IPS-18a (cell line): ENCODE data around the gene UBA52.

Experiments used
- H3K27ac ChIP-seq: one replicate; pipeline ENCODE4 v1.5.1; 2013; ENCODE audit warnings: low read length
- H3K27me3 ChIP-seq: one replicate; pipeline ENCODE4 v1.6.1; 2013; ENCODE audit warnings: mild to moderate bottlenecking, low read length; ENCODE audit not compliant: control insufficient read depth, insufficient read depth
- H3K36me3 ChIP-seq: one replicate; pipeline ENCODE4 v1.6.1; 2013; ENCODE audit warnings: low read depth, low read length; ENCODE audit not compliant: control insufficient read depth
- H3K4me1 ChIP-seq: one replicate; pipeline ENCODE4 v1.6.1; 2013; ENCODE audit warnings: low read depth, low read length; ENCODE audit not compliant: control insufficient read depth
- H3K4me3 ChIP-seq: one replicate; pipeline ENCODE4 v1.5.1; 2013; ENCODE audit warnings: low read length
- H3K9ac ChIP-seq: one replicate; pipeline ENCODE4 v1.6.1; 2013; ENCODE audit warnings: mild to moderate bottlenecking, low read length, moderate library complexity
- H3K9me3 ChIP-seq: one replicate; pipeline ENCODE4 v1.6.1; 2013; ENCODE audit warnings: low read depth, low read length; ENCODE audit not compliant: control insufficient read depth

UBA52 gene

GRCh38 chr19:18606281-18607225, 34.9 kb downstream of the UBA52 start, which contains the start of gene CRLF1:
Gene CRLF1 (minus strand): TSS chr19:18606799. CDS start chr19:18606656, 143 bp downstream.
- Histone ChIP-seq H3K27ac (no peak within 1 kb of the TSS), H3K9ac (no peak within 1 kb of the TSS), H3K4me3 (no peak within 1 kb of the TSS), H3K4me1 (peaks cover 30% of the 10 kb centered on the region), H3K36me3 (no peaks in the 10 kb centered on the region), H3K9me3 (no peaks in the 10 kb centered on the region), H3K27me3 (peaks cover 98% of the 10 kb centered on the region)

- Histone ChIP-seq H3K9me3 (no peaks in the 10 kb centered on the region), H3K36me3 (no peaks in the 10 kb centered on the region), H3K27ac (no peak overlapping the region), H3K4me3 (no peak overlapping the region), H3K4me1 (peaks cover 37% of the 10 kb centered on the region), H3K27me3 (peaks cover 98% of the 10 kb centered on the region), H3K9ac (no peak overlapping the region)
Measured at GRCh38 chr19:18607226-18608101, 35.8 kb downstream of the UBA52 start.

DNA sequence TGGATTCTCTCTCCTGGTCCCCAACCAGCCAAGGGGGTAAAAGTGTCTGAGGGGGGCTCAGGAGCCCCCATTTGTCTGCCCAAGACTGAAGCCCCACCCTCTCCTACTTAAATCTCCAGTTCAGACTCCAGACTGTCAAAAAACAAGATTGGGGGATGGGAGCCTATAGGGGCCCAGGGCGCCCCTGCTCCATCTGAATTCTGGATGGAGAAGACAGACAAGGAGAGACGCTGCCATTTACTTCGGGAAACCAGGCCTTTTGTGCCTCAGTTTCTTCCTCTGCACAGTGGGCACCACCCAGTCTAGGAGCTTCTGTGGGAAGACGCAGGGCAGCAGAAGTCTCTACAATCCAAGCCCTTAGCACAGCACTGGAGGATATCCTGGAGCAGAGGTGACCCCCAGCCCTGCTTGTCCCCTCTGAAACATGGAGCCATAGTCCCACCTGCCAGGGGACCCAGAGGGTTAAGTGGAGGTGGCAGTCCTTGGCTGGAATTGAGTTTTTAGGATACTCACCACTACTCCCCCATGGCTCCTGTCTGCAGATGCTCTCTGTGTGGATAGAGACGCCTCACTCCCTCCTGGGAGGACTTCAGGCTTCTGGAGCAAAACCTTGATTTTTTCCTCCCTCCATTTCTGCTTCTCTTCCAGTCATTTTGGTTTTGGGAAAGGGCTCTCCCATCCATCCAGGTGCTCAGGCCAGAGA, 36.6 kb downstream of the UBA52 start:
- Histone ChIP-seq H3K36me3 (no peaks in the 10 kb centered on the region), H3K4me3 (no peak overlapping the region), H3K9ac (no peak overlapping the region), H3K27me3 (peaks cover 98% of the 10 kb centered on the region), H3K27ac (no peak overlapping the region), H3K9me3 (no peaks in the 10 kb centered on the region), H3K4me1 (peaks cover 39% of the 10 kb centered on the region)

GRCh38 chr19:18608805-18609716, 37.4 kb downstream of the UBA52 start:
- Histone ChIP-seq H3K36me3 (no peaks in the 10 kb centered on the region), H3K9me3 (no peaks in the 10 kb centered on the region), H3K4me3 (no peak overlapping the region), H3K27me3 (peaks cover 98% of the 10 kb centered on the region), H3K27ac (no peak overlapping the region), H3K9ac (no peak overlapping the region), H3K4me1 (peaks cover 41% of the 10 kb centered on the region)

- H3K36me3 ChIP-seq: no peaks in the 10 kb centered on the region
- H3K9ac ChIP-seq: no peak overlapping the region
- peaks cover 39% of the 10 kb centered on the region for H3K4me1 ChIP-seq
- H3K27me3 ChIP-seq: peaks cover 98% of the 10 kb centered on the region
- no peak overlapping the region for H3K4me3 ChIP-seq
- H3K27ac ChIP-seq: no peak overlapping the region
- H3K9me3 ChIP-seq: no peaks in the 10 kb centered on the region
Measured at GRCh38 chr19:18609717-18610051, 38.0 kb downstream of the UBA52 start.

DNA sequence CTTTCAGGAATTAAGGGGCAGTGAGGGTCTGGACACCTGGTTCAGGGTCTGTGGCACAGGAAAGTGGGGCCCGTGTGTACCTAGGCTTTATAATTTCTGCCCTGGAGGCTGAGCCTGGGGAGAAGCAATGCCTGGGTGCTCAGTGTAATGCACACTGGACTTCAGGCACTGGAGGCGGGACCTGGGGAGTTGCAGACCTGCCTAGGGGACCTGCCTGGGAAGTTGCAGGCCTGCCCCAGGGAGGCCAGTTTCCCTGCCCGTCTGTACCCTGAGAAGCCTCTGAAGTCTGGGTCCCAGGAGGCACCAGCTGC, 38.5 kb downstream of the UBA52 start:
- H3K4me3 ChIP-seq: peak overlapping the region; percentile 33
- no peak overlapping the region for H3K27ac ChIP-seq
- peaks cover 98% of the 10 kb centered on the region for H3K27me3 ChIP-seq
- peaks cover 39% of the 10 kb centered on the region for H3K4me1 ChIP-seq
- no peaks in the 10 kb centered on the region for H3K9me3 ChIP-seq
- no peak overlapping the region for H3K9ac ChIP-seq
- H3K36me3 ChIP-seq: no peaks in the 10 kb centered on the region

- no peak overlapping the region for H3K27ac ChIP-seq
- peak overlapping the region; percentile 33 for H3K4me3 ChIP-seq
- H3K9ac ChIP-seq: no peak overlapping the region
- H3K9me3 ChIP-seq: no peaks in the 10 kb centered on the region
- H3K36me3 ChIP-seq: no peaks in the 10 kb centered on the region
- peaks cover 39% of the 10 kb centered on the region for H3K4me1 ChIP-seq
- peaks cover 98% of the 10 kb centered on the region for H3K27me3 ChIP-seq
Measured at GRCh38 chr19:18610556-18611326, 39.1 kb downstream of the UBA52 start.

DNA sequence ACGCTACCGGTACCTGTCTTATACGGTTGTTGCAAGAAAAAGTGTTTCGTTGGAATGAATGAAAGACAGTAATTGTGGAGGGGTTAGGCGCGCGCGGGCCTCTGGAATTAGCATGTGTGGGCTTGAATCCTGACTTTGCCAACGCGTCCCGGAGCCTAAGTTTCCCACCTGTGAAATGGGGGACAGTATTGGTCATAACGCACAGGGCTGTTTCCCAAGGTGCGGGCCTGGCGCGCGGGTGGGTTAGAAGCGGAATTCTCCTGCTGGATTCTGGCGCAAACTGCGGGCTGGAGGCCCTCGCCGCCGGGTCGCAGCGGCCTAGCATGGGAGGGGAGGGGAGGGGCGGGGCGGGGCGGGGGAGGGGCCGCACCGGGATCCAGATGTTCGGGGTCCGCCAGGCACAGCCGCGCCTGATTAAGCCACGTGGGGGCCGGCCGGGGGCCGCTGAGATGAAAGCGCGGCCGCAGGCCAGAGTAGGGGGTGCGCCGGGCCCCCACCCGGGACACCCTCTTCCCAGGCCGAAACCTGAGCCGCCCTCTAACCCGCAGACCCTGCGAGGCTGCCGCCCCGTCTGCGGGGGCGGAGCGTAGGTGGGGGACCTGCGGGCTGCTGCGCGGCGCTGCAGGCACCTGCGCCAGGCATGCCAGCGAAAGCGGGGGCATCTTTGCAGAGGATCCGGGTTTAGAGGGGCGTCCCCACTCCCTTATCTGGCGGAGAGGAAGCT, 39.8 kb downstream of the UBA52 start:
- peaks cover 39% of the 10 kb centered on the region for H3K4me1 ChIP-seq

DNA sequence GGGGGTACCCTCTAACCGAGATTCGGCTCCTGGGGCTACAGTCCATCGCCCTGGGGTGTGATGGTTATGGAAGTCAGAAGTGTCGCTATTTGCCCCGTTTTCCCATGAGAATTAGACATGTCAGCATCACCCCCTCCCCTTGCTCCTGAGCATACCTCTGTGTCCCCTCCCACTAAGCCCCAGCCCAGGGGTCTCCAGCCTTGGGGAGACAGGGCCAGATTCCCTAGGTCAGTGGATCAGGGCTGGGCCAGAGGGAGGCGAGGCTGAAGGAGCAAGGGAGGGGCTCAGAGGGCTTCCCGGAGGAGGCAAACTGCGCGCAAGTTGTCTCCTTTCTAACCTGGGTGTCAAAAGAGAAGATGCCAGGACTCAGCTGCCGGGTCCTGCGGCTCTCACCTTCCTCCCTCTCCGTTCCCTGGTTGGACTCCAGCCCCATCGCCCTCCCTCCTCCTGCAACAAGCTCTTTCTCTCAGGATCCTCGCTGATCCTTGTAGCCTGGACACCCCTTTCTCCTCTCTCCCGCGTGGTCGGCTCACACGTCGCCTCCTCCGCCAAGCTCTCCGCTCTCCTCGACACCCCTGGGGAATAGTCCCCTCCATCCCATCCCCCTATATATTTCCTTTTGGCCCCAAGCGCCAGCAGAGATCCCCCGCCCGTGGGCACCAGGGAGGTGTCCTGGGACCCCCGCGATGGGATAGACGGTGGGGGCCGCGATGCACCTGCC, 40.6 kb downstream of the UBA52 start:
- H3K27me3 ChIP-seq: peaks cover 91% of the 10 kb centered on the region

More for the DNA sequence above, 39.8 kb downstream of the UBA52 start:
- H3K27me3 ChIP-seq: peaks cover 96% of the 10 kb centered on the region
- H3K4me3 ChIP-seq: peak overlapping the region; percentile 59
- no peak overlapping the region for H3K27ac ChIP-seq
- no peaks in the 10 kb centered on the region for H3K36me3 ChIP-seq
- H3K9ac ChIP-seq: no peak overlapping the region
- no peaks in the 10 kb centered on the region for H3K9me3 ChIP-seq

More for the DNA sequence above, 40.6 kb downstream of the UBA52 start:
- no peak overlapping the region for H3K27ac ChIP-seq
- peak overlapping the region; percentile 59 for H3K4me3 ChIP-seq
- H3K4me1 ChIP-seq: peaks cover 39% of the 10 kb centered on the region
- H3K9ac ChIP-seq: no peak overlapping the region
- H3K9me3 ChIP-seq: no peaks in the 10 kb centered on the region
- no peaks in the 10 kb centered on the region for H3K36me3 ChIP-seq
